OCI-LY7 (cell line): ENCODE data around the gene CDON.

Source experiments
- EZH2phosphoT487 ChIP-seq: fragments of 200-600 bp; sonication (generic); IDR thresholded peaks from 2 replicates; pipeline ENCODE4 v1.6.1; 2018; ENCODE audit warnings: low read depth, borderline replicate concordance, mild to moderate bottlenecking, mixed run types, antibody characterized with exemption, low read length, moderate library complexity, mixed read lengths
- TF ChIP-seq, protein P1 (sequence below): fragments of 200-600 bp; sonication (generic); conservative IDR thresholded peaks from 2 replicates; pipeline ENCODE4 v1.5.1; 2014; ENCODE audit warnings: mild to moderate bottlenecking, antibody characterized with exemption, low read length, moderate library complexity, mixed read lengths

DNA sequence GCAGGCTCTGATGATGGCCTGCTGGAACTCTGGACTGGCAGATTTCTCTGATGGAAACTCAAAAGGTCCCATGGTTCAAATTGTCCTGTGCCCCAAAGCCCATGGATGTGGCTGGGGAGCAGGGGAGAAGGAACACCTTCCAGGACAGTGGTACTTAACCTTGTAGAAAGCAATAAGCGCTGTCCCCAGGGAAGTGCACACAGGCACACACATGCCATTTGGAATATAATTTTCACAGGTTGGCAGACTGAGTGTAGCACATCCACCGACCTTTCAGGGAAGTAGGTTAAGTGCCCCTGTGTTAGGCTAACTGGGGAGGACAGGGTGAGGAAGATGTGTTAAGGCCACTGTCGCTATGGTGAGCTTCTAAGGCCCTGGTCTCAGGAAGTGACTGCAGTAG, 140.5 kb downstream of the CDON start:
- TF ChIP-seq, protein P1, sequence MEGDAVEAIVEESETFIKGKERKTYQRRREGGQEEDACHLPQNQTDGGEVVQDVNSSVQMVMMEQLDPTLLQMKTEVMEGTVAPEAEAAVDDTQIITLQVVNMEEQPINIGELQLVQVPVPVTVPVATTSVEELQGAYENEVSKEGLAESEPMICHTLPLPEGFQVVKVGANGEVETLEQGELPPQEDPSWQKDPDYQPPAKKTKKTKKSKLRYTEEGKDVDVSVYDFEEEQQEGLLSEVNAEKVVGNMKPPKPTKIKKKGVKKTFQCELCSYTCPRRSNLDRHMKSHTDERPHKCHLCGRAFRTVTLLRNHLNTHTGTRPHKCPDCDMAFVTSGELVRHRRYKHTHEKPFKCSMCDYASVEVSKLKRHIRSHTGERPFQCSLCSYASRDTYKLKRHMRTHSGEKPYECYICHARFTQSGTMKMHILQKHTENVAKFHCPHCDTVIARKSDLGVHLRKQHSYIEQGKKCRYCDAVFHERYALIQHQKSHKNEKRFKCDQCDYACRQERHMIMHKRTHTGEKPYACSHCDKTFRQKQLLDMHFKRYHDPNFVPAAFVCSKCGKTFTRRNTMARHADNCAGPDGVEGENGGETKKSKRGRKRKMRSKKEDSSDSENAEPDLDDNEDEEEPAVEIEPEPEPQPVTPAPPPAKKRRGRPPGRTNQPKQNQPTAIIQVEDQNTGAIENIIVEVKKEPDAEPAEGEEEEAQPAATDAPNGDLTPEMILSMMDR: no peak
- TF ChIP-seq EZH2phosphoT487: no peak
